ENCODE measurements around the gene ANXA4.

GRCh38 chr2:69766014-69766413 is 24.1 kb downstream of the ANXA4 start:
- TF ChIP-seq POLR2A (IDR thresholded peaks at IDR 0.05; ENCODE audit: insufficient read depth in 1 of 2, low read depth in 2 of 2, low read length in 2 of 2) (no peak), TCF7 (IDR thresholded peaks at IDR 0.05; ENCODE audit: low read depth) (no peak), ZNF136 (CRISPR knock-in tag; IDR thresholded peaks at IDR 0.05; ENCODE audit: low read depth) (no peak), ZNF121 (CRISPR knock-in tag; IDR thresholded peaks at IDR 0.05) (no peak), ZNF747 (CRISPR knock-in tag; IDR thresholded peaks at IDR 0.05; ENCODE audit: borderline replicate concordance) (no peak), MTF1 (CRISPR knock-in tag; IDR thresholded peaks at IDR 0.05) (no peak)
- TF ChIP-seq, protein P1, sequence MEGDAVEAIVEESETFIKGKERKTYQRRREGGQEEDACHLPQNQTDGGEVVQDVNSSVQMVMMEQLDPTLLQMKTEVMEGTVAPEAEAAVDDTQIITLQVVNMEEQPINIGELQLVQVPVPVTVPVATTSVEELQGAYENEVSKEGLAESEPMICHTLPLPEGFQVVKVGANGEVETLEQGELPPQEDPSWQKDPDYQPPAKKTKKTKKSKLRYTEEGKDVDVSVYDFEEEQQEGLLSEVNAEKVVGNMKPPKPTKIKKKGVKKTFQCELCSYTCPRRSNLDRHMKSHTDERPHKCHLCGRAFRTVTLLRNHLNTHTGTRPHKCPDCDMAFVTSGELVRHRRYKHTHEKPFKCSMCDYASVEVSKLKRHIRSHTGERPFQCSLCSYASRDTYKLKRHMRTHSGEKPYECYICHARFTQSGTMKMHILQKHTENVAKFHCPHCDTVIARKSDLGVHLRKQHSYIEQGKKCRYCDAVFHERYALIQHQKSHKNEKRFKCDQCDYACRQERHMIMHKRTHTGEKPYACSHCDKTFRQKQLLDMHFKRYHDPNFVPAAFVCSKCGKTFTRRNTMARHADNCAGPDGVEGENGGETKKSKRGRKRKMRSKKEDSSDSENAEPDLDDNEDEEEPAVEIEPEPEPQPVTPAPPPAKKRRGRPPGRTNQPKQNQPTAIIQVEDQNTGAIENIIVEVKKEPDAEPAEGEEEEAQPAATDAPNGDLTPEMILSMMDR (CRISPR knock-in tag; IDR thresholded peaks at IDR 0.05), result no peak

All from HepG2 (cell line).